GM21390 (cell line): ENCODE results near the gene CSTPP1.
"Not testable (repeated sequence)": the region's sequence is repeated elsewhere in the genome, so short reads cannot be mapped to it uniquely, and the experiment has no call there.

Experiments used
- ATAC-seq: cut with Tn5 transposase; IDR thresholded peaks from one replicate; pipeline ENCODE4 v1.9.1; 2021; ENCODE audit not compliant: unreplicated experiment

The CSTPP1 gene

DNA sequence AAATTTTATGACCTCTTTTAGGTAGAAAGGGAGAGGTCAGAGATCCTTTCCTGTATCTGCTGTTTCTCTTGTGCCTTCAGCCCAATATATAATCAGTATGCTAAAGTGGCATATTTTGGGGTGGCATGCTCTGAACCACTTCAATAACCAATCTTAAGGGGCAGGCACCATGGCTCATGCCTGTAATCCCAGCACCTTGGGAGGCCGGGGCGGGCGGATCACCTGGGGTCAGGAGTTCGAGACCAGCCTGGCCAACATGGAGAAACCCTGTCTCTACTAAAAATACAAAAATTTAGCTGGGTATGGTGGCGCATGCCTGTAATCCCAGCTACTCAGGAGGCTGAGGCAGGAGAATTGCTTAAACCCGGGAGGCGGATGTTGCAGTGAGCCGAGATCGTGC lies 261.6 kb downstream of the CSTPP1 start:
- not testable (repeated sequence) for ATAC-seq

DNA sequence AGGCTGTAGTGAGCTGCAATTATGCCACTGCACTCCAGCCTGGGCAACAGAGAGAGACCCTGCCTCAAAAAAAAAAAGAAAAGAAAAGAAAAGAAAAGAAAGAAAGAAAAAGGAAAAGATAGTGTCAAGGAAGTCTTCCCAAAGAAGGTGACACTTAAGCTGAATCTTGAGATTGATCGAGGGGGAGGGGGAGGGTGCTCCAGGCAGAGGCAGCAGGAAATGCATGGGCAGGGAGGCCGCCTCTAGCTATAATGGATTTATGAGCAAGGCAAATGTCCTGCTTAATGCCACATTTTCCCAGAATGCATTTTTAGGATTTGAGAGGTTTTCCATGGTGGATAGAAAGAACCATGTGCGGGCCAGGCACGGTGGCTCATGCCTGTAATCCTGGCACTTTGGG lies 264.5 kb downstream of the CSTPP1 start:
- ATAC-seq, result no peak

DNA sequence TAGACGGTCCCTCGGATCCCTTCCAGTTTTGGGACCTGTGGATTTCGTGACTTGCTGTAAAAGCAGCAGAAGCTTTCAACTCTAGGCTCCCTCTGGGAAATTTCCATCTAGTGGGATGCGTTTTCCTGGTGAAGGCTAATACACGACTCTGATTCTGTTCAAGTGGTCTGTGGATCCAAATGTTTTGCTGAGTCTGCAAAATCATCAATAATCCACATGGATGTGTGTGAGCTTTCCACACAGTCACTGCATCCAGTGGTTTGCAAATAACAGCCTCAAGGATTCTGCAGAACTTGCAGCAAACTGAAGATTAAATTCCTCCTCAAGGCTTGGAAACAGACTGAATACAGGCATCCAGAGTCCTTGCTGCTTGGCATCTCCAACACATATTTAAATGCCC lies 266.0 kb downstream of the CSTPP1 start:
- ATAC-seq, result no peak

DNA sequence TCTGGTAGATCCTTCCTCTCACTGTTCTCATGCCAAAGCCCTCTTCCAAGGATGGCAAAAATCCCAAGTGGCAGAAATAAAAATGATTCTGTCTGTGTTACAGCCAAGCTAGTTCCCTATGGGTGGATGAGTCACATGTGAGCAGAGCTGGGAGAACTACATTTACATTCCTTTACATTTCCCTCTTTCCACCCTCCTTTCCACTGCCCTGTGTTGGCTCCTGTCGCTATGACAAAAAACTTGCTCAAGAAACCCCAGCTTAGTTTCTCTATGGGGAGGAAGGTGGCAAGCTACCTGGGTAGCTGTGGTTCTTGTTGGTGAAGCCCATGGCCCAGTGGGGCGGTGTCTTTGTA lies 268.1 kb downstream of the CSTPP1 start:
- no peak for ATAC-seq

DNA sequence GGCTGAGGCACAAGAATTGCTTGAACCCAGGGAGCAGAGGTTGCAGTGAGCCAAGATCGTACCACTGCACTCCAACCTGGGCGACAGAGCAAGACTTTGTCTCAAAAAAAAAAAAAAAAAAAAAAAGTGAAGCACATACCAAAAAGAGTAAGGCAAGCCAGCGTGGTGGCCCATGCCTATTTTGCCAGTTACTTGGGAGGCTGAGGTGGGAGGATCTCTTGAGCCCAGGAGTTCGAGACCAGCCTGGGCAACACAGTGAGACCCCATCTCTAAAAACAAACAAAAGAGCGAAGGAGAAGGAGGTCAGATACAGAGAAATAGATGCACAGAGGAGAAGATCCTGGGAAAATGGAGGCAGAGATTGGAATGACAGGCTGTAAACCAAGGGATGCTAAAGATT lies 270.0 kb downstream of the CSTPP1 start:
- ATAC-seq, result not testable (repeated sequence)

DNA sequence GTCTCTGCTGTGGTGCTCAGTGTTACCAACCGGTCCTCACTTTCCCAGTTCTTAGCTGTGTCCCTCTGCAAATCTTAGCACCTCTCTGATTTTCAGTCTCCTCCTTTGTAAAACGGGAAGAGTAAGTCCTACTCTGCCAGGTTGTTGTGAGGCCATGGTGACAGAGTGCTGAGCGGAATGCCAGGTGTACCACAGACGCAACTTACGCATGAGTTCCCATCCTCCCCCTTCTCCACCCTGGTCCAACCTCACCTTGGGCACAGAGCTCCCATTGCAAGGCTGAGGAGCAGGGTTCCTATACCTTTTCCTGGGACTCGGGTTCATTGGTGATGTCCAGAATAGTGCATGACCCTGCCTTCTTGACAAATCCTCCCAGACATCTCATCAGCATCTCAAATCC lies 270.9 kb downstream of the CSTPP1 start:
- ATAC-seq, result no peak

DNA sequence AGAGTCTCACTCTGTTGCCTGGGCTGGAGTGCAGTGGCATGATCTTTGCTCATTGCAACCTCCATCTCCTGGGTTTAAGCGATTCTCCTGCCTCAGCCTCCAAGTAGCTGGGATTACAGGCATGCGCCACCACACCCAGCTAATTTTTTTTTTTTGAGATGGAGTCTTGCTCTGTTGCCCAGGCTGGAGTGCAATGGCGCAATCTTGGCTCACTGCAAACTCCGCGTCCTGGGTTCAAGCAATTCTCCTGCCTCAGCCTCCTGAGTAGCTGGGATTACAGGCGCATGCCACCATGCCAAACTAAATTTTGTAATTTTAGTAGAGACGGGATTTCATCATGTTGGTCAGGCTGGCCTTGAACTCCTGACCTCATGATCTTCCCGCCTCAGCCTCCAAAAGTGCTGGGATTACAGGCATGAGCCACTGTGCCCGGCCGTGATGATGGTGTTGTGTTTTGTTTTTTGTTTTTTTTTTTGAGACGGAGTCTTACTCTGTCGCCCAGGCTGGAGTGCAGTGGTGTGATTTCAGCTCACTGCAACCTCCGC lies 271.5 kb downstream of the CSTPP1 start:
- ATAC-seq, result not testable (repeated sequence)

DNA sequence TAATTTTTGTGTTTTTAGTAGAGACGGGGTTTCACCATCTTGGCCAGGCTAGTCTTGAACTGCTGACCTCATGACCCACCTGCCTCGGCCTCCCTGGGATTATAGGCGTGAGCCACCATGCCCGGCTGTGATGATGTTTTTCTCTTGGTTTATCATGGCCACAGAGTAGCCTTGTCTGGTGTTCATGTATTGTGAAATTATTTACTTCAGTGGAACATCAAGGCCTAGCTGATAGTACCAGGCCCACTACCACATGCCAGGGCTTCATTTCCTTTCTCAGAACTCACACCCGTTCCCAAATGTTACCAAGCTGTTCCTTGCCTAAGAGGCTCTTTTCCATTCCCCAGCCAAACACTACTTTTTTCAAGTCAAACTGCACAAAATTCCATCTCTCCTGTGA lies 272.1 kb downstream of the CSTPP1 start:
- ATAC-seq, result no peak
